HG02981 (cell line): Measurements from ENCODE around the gene OR5AU1.
"Not testable (repeated sequence)": the region's sequence is repeated elsewhere in the genome, so short reads cannot be mapped to it uniquely, and the experiment has no call there.

Experiments
- ATAC-seq: cut with Tn5 transposase; IDR thresholded peaks from one replicate; pipeline ENCODE4 v1.9.1; 2021; ENCODE audit warnings: mild to moderate bottlenecking, moderate library complexity; ENCODE audit not compliant: unreplicated experiment

OR5AU1 gene

DNA sequence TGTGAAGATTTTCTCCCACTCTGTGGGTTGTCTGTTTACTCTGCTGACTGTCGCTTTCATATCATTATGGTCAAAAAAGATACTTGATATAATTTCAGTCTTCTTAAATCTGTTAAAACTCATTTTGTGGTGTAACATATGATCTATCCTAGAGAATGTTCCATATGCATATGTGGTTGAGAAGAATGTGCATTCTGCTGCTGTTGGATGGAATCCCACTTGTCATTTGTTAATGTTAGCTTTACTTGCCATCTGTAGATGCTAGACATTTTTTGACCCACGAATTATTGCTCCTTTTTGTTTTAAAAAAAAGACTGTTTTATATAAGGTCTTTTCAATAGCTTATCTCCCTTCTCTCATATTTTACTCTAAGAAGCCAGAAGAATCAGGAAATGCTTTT, 26.3 kb upstream of the OR5AU1 start:
- ATAC-seq, result no peak

- no peak for ATAC-seq
Measured at GRCh38 chr14:21171128-21171527, 15.3 kb upstream of the OR5AU1 start.

- ATAC-seq, result no peak
Measured at GRCh38 chr14:21169573-21169972, 13.7 kb upstream of the OR5AU1 start.

DNA sequence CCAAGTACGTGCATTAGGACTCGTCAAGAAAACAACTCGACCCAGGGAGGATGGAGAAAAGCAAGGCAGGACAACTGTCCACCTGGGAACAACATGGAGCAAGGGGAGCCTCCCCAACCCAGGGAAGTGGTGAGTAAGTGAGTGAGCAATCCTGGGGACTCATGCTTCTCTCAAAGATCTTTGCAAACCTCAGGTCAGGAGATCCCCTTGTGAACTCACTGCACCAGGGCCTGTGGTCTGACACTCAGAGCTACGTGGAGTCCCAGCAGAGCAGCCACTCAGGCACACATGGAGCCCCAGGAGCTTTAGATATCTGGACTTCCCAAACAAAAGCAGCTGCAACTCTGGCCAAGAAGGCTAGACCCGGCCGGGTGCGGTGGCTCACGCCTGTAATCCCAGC, 12.2 kb upstream of the OR5AU1 start:
- no peak for ATAC-seq

DNA sequence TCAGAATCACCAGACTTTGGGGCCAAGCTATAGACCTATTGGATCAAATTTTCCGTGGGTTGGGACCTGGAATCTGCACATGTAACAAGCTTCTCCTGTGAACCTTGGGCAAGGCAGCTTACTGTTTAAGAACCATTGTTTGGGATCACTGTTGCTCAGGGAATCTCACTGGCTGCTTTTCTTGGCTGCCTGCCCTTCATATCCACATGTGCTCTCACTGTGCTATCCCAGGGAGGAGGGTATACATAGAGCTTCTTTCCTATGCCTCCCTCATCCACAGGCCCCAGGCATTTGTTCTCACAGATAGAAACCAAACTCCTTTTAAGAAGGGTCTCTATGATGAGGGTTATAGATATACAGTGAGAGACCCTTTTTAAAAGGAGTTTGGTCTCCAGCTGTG, 9.8 kb upstream of the OR5AU1 start:
- not testable (repeated sequence) for ATAC-seq

DNA sequence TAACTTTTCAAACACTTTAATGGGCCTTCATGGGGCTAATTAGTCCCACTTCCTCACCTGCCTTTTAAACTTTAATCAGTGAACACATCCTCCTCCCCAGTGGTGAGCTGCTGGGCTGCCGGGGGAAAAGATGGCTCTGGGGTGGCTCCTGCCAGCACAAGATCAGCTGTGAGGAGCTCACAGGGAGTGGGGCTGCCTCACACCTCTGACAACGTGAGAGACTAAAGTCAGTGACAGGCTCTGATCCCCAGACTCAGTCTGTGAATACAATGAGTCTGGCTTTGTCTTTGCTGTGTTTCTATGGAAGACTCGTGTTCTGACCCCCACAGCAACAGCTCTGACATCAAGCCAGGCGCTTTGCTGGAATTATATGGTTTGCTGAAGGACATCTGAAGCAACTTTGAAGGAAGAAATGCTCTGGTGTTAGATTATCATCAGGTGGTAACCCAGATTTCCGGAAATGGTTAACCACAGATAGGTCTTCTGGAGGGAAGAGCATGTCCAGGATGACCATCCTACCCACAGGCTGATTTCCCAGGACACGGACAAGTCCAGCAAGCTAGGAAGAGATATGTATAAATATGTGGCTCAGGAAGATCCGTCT, 9.2 kb upstream of the OR5AU1 start:
- ATAC-seq, result not testable (repeated sequence)

- ATAC-seq, result no peak
Measured at GRCh38 chr14:21163871-21164291, 8.0 kb upstream of the OR5AU1 start.

DNA sequence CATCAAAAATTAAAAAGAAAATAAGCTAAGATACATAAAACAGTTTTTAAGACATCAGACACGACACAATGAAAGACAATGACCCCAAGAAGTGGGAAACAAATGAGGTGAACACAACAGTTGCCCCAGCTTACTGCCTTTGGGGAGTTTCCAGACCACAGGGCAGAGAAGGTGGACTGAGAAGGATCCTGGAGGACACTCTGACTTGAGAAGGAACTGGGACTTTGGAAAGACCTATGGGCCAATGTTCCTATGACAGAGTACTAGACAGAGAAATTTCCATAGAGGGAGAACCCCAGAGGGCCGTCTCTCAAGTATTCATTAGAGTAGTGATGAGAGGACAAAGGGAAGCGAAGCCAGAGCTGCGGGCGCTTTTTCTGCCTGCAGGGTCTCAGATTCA, 6.2 kb upstream of the OR5AU1 start:
- no peak for ATAC-seq

DNA sequence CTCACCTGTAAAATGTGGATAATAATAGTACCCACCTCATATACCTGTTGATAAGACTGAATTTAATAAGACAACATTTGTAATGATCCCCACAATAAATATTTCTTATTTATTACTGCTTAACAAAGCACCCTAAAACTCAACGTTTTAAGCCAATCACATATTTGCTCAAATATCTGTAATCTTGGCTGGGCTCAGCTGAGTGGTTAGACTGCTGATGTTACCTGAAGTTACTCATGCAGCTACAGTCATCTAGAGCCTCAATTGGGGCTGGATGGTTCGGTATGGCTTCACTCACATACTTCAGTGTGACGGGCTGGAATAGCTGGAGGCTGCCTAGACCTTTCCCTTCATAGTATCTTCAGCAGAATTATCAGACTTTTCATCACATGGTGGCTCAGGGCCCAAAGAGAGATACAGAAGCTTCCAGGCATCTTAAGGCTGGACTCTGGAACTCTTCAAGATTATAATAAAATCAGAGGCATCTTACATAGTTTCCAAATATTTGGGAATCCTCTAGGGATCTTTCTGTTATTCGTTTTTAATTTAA, 4.3 kb upstream of the OR5AU1 start:
- no peak for ATAC-seq

- ATAC-seq, result not testable (repeated sequence)
Measured at GRCh38 chr14:21158175-21158574, 2.3 kb upstream of the OR5AU1 start.

DNA sequence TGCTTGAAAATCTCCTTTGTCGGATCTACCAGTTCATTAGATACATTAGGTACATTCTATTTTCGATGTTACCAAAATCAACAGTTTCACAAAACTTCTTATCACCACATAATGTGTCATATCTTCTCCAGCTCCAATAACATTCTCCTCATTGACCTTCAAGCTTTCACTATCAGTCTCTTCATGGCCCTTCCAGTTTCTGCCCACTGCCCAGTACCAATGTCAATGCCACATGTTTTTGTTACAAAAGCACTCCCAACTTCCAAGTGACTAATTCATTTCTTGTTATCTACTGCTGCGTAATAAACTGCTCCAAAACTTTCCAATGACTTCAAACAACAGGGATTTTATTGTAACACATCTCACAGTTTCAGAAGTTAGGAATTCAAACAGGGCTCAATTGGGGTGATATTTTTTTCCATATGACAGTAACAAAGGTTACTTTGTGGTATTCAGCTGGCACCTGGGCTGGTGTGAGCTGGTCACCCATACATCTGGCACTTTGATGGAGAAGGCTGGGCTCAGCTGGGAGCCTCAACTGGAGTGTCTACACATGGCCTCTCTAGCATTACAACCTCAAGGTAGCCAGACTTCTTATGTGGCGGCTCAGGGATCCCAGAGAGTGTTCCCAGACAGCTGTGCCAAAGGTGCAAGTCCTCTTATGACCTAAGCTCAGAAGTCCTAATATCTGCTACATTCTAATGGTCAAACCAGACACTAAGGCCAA, 6.1 kb downstream of the OR5AU1 start:
- ATAC-seq, result no peak

GRCh38 chr14:21145437-21145836, 10.4 kb downstream of the OR5AU1 start:
- ATAC-seq, result no peak

DNA sequence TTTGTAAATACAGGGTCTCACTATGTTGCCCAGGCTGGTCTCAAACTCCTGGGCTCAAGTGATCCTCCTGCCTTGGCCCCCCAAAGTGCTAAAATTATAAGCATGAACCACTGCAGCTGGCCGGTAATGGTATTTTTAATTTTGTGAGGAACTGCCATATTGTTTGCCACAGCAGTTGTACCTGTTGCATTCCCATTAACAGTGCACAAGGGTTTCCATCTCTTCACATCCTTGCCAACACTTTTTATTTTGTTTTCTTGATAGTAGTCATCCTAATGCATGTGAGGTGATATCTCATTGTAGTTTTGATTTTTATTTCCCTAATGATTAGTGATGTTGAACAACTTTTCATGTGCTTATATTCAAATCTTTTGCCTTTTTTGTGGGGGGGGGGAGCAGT, 13.5 kb downstream of the OR5AU1 start:
- no peak for ATAC-seq

- no peak for ATAC-seq
Measured at GRCh38 chr14:21136024-21136423, 19.8 kb downstream of the OR5AU1 start.

DNA sequence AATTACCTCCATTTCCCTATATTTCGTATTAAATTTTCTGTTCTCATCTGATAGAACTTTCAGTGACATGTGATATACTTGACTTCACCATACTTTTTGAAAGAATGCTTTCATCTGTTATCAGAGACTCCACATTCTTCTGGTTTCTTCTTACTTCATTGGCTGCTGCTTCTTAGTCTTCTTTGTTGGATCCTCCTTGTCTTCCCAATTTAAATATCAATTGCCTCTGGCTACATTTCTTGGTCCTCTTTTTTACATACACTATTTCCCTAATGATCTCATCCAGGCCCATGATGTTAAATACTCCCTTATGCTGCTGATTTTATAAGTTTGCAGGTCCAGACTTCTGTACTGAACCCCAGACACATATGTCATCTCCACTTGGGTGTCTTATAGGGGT, 22.0 kb downstream of the OR5AU1 start:
- no peak for ATAC-seq

GRCh38 chr14:21123429-21123828, 32.4 kb downstream of the OR5AU1 start:
- no peak for ATAC-seq

DNA sequence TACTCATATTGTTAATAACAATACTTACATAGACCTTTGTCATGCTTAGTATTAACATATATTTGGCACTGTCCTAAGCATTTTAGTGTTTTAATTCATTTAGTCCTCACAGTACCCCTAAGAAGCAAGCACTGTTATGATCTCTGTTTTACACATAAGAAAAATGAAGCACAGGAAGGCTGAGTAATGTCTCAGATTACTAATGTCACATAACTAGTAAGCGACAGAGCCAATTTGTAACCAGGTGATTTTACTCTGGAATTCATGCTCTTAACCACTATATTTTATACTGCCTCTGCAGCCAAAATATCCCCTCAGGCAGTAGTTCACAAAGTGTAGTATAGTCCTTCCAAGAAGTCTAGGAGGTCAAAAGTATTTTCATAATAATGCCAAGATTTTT, 34.7 kb downstream of the OR5AU1 start:
- ATAC-seq, result no peak

GRCh38 chr14:21120686-21121085, 35.2 kb downstream of the OR5AU1 start:
- ATAC-seq, result no peak

DNA sequence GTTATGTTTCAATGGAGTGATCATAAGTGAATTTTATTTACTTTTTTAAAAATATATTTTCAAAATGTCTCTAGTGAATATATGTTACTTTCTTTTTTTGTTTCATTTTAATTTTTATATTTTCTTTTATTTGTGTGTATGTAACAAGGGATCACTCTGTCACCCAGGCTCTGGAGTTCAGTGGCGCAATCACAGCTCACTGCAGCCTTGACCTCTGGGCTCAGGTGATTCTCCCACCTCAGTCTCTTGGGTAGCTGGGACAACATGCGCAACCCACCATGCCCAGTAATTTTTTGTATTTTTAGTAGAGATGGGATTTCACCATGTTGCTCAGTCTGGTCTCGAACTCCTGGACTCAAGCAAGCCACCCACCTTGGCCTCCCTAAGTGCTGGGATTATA, 36.9 kb downstream of the OR5AU1 start:
- ATAC-seq, result no peak

- ATAC-seq, result no peak
Measured at GRCh38 chr14:21113369-21113768, 42.5 kb downstream of the OR5AU1 start.

- ATAC-seq, result no peak
Measured at GRCh38 chr14:21112255-21112654, 43.6 kb downstream of the OR5AU1 start.

DNA sequence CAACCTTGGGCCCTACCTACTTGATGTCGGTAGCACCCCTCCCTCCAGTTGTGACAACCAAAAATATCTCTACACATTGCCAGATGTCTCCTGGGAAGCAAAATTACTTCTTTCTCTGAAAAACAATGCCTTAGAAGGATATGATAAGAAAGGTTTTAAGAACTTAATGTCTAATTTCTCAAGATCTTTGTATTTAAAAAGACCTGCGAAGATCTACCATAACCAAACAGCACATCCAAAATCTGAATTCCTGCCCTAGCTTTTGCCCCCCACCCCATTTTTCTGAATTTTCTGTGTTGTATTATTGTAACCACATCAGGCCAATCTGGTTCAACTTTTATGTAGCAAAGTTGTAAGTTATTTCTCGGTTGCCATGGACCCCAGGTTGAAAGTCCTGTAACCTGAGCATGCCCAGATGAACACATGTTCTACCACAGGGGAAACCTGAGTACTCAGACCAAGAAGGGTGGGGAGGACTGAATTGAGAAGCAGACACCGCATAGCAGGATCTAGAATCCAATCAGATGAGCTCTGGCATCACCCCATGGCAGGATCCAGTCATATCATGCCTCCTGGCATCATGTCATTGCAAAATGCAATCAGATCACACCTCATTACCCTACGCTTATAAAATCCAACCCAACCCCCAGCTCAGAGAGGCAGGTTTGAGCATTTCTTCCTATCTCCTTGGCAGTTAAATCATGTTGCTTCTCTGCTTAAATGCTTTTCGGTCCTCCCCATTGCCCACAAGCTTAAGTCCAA, 46.3 kb downstream of the OR5AU1 start:
- peak; percentile 59 for ATAC-seq
